NCI-H2196 (cell line): ENCODE results near the gene RNASEL.
"Not testable (repeated sequence)": the region's sequence is repeated elsewhere in the genome, so short reads cannot be mapped to it uniquely, and the experiment has no call there.

Experiments used
- DNase-seq: peaks from one replicate; lab custom pipeline; 2025; ENCODE audit not compliant: unreplicated experiment; lab: John Stamatoyannopoulos, UW

The RNASEL gene

DNA sequence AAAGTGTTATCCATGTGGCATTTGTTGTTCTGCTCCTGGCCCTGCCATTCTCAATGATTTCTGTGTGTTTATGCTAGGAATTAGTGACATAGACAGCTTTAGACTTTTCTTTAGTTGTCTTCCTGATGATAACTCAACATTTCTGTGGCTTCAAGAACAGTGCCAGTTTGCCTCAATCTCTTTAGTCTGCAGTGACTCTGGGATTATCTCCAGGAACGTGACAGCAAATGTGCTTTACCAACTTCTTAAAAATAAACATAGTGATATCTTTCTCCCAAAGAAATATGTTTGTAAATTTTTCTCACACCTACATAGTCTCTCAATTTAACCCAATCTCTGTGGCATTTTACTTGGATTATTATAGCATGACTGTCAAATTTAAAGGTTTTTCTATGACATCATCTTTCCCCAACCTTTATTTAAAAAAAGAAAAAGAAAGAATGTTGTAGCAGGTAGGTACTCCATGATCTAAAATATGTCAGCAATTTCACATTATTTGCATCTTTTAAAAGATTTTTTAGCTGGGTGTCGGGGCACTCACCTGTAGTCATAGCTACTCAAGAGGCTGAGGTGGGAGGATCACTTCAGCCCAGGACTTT, 24.6 kb downstream of the RNASEL start:
- no peak for DNase-seq

DNA sequence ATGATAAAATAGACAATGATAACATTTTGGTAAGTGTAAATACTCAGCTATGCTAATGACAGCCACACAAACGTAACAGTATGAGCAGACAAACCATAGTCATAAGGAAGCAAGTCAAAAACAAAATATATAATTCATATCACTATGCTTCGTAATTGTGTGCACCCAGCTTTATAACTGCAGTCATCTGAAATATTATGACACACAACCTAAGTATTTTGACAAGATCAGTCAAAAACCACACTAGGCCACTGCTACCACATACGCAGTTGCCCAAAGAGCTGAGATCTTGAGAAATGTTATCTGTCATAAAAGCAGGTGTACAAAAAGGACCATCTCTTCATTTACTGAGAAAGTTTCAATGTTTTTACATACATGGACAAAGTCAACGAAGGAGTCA, 26.0 kb downstream of the RNASEL start:
- no peak for DNase-seq

DNA sequence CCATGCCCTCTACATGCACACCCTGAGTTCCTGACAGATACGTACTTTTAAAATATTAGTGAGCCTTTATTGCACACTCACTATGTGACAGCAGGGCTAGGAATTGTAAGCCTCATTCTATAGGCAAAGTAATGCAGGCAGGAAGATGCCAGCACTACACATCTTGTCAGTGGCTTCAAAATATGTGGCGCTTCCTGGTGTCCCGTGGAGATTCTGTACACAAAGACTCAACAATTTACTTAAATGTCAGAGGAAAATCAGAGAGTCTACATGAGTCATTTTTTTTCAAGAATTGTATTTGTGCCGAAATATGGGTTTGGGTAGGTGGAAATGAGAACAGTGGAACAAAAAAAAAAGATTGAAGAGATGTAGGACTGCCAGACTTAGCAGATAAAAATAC, 27.6 kb downstream of the RNASEL start:
- no peak for DNase-seq

DNA sequence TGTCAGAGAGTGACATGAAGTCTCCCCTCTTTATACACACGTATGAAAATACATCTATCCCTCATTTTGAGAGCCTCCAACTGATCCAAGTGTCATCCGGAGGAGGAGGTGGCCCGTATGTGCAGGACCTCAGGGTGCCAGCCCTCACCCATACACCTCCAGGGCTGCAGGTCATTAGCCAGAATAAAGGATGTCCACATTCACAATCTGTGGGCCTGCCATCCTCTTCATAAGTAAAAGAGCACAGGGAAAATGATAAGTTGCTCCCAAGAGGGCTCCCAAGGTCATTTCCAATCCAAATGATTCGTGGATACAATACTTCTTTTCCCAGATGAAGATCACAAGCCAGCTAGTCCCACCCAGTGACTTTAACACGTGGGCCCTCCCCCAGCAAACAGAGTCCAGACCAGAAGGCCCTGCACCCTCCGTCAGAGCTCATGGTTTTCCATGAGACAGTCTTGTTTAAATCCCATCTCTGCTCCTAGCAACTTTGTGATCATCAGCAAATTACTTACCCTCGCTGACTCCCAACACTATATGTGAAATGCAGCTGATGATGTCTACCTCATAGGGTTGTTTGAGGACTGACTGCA, 28.6 kb downstream of the RNASEL start:
- DNase-seq, result no peak

DNA sequence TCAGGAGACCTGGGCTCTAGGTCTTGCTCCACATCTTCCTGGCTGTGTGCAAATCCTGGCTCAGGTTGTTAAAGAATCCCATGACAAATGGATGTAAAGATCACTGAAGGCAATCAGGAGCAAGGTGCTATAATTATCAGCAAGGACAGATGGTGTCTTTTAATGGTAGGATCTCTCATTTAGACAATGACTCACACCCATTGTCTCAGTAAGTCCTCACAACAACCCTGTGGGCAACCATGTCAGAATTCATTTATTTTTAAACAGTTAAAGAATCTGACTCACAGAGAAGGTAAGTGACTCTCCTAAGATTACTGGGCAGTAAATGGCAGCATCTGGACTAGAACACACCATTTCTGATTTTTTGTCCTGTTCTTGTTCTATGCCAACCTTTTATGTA, 32.8 kb downstream of the RNASEL start:
- no peak for DNase-seq

DNA sequence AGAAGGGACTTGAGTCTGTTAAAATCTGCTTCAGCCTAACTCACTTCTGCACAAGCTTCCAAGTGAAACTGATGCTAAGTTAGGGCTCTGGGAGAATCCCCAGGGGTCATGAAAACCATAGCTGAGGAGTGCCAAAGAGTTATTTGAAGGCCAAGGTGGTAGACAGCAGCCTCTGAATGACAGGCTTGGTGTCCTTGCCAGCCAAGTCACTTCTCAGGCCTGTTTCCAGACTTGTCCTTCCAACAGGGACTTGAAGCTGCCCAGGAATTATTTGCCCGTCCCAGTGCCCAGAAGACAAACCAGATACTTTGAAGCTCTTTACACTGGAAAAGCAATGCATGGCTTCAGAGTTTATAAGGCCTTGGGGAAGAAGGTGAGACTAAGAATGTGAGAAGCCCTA, 33.6 kb downstream of the RNASEL start:
- DNase-seq, result no peak

DNA sequence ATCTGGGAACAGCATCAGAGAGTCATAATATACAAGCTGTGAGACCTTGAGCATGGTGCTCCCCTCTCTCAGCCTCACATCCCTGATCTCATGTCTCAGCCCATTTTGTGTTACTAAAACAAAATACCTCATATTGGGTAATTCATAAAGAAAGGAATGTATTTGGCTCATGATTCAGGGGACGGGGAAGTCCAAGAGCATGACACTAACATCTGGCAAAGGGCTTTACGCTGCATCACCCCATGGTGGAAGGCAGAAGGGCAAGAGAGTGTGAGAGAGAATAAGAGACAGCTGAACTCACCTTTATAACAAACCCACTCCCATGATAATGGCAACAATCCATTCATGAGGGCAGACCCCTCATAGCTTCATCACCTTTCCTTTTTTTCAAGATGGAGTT, 36.5 kb downstream of the RNASEL start:
- DNase-seq, result no peak

DNA sequence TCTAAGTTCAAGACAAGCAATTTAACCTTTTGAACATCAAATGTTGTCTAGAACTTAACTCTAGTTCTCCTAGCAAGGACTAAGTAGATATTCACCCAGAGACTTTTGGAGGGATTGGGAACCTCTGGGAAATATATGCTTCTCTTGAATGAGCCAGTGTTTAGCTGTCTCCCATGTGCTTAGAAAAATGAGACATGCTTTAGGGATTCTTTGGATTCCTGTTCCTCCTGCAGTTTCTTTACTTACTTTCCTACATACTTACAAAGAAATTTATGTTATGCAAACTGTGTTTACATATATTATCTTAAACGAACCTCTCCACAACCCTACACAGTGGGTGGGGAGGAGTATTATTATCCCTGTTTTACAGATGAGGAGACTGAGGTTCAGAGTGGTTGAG, 39.2 kb downstream of the RNASEL start:
- no peak for DNase-seq

DNA sequence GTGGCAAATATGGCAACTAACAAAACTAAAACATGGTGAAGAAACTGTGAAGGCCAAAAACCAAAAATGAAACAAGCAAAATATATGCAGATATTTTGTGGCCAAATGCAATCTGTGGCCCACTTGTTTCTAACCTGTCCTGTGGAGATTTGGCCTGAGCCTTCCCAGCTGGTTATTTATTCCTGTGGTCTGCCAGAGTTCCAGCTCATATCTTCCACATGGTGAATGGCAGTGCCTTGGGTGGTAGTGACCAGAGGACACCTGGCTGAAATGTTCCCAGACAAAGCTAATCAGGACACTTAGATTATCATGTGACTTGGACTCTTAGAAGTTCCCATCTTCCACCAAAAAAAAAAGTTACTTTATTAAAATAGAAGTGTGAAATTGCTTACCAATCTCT, 39.7 kb downstream of the RNASEL start:
- no peak for DNase-seq

DNA sequence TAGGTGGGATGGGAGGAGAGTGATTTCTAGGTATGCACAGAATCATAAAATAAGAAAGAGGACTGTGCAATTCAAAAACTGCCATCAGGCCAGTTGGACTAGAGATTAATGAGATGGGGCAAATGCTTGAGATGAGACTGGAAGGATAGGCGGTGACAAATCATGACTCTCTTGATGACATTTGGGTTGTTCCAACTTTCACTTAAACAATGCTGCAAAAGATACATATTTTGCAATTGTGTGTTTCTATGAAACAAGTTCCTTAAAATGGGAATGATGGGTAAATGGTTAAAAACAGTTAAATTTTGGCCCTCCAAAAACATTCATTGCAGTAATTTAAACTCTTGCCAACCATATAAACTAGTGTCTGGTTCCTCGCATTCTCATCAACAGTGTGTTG, 55.2 kb downstream of the RNASEL start:
- DNase-seq, result no peak

DNA sequence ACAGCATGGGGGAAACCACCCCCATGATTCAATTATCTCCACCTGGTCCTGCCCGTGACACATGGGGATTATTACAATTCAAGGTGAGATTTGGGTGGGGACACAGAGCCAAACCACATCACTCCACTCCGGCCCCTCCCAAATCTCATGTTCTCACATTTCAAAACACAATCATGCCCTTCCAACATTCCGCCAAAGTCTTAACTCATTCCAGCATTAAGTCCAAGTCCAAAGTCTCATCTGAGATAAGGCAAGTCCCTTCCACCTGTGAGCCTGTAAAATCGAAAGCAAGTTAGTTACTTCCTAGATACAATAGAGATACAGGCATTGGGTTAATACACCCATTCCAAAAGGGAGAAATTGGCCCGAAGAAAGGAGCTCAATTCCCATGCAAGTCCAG, 60.9 kb downstream of the RNASEL start:
- DNase-seq, result not testable (repeated sequence)

DNA sequence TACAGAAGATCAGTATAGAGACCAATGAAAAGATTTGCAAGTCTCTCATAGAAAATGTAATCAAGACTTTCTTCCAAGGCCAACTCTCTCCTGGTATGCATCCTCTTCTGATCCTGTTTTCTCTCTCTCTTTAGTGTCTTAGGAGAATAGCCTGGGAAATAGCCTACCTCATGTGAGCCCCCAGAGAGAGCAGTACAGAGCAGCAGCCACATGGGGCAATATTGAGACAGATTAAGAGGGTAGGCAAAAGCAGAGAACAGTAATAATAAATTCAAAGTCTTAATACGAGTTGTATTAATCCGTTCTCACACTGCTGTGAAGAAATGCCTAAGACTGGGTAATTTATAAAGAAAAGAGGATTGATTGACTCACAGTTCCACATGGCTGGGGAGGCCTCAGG, 61.4 kb downstream of the RNASEL start:
- no peak for DNase-seq

DNA sequence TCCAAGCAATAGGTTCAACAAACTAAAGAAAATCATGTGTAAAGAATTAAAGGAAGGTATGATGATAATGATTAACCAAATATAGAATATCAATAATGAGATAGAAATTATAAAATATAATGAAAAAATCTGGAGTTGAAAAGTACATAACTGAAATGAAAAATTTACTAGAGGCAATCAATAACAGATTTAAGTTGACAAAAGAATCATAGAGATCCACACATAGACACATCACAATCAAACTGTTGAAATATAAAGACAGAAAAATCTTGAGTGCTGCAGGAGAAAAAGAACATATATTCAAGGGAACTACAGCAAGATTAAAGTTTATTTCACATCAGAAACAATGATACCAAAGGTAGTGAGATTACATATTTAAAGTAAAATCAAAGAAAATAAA, 63.7 kb downstream of the RNASEL start:
- no peak for DNase-seq
